GM12878 (cell line): Measurements from ENCODE around the gene ELL2. TPM values are rescaled to one million over a fixed set of nuclear protein-coding genes. Genes with fewer than 3 reads are reported as not detected.

ENCODE experiments used
- ATF3 ChIP-seq: IDR thresholded peaks from 2 replicates; pipeline ENCODE4 v1.6.1; 2011; ENCODE audit warnings: low read depth, mild to moderate bottlenecking, low read length, moderate library complexity, borderline replicate concordance; ENCODE audit errors: extremely low read depth
- ATF7 ChIP-seq: fragments of 450-650 bp; IDR thresholded peaks from 2 replicates; pipeline ENCODE4 v1.6.1; 2016; ENCODE audit warnings: low read depth, mild to moderate bottlenecking
- CBX5 ChIP-seq: sonication (generic); IDR thresholded peaks from 2 replicates; pipeline ENCODE4 v1.6.1; 2016; ENCODE audit warnings: low read depth, moderate library complexity, mild to moderate bottlenecking, inconsistent platforms
- CHD1 ChIP-seq: IDR thresholded peaks from 2 replicates; pipeline ENCODE4 v1.6.1; 2012; ENCODE audit warnings: low read depth, low read length, improper control_type of control experiment
- CUX1 ChIP-seq: IDR thresholded peaks from 2 replicates; pipeline ENCODE4 v1.6.1; 2012; ENCODE audit warnings: improper control_type of control experiment, low read depth, low read length; ENCODE audit not compliant: insufficient replicate concordance
- E2F8 ChIP-seq: fragments of 450-650 bp; IDR thresholded peaks from 2 replicates; pipeline ENCODE4 v1.6.1; 2018; ENCODE audit warnings: mild to moderate bottlenecking, low read depth, moderate library complexity; ENCODE audit not compliant: partially characterized antibody
- FOXM1 ChIP-seq: IDR thresholded peaks from 2 replicates; pipeline ENCODE4 v1.6.1; 2012; ENCODE audit warnings: low read depth, mild to moderate bottlenecking, inconsistent platforms, low read length, moderate library complexity
- HDAC2 ChIP-seq: fragments of 200-600 bp; sonication (generic); IDR thresholded peaks from 2 replicates; pipeline ENCODE4 v1.6.1; 2017
- MYC ChIP-seq: IDR thresholded peaks from 2 replicates; pipeline ENCODE4 v1.6.1; 2011; ENCODE audit warnings: mild to moderate bottlenecking, low read length, moderate library complexity, inconsistent platforms; ENCODE audit not compliant: insufficient read depth, insufficient replicate concordance, insufficient read length, severe bottlenecking
- NR2F1 ChIP-seq: fragments of 450-650 bp; conservative IDR thresholded peaks from 2 replicates; pipeline ENCODE4 v1.6.1; 2017; ENCODE audit warnings: mild to moderate bottlenecking
- PAX8 ChIP-seq: fragments of 450-650 bp; IDR thresholded peaks from 2 replicates; pipeline ENCODE4 v1.6.1; 2017; ENCODE audit warnings: mild to moderate bottlenecking, moderate library complexity
- POLR2AphosphoS5 ChIP-seq: IDR thresholded peaks from 2 replicates; pipeline ENCODE4 v1.6.1; 2011; ENCODE audit warnings: mild to moderate bottlenecking, low read length, inconsistent platforms
- RB1 ChIP-seq: fragments of 450-650 bp; formaldehyde crosslinking; IDR thresholded peaks from 2 replicates; pipeline ENCODE4 v1.6.1; 2017; ENCODE audit warnings: mild to moderate bottlenecking, borderline replicate concordance
- SKIL ChIP-seq: fragments of 450-650 bp; IDR thresholded peaks from 2 replicates; pipeline ENCODE4 v1.6.1; 2017; ENCODE audit warnings: mild to moderate bottlenecking, low read depth, inconsistent platforms; ENCODE audit not compliant: poor library complexity, severe bottlenecking
- ZBED1 ChIP-seq: IDR thresholded peaks from 2 replicates; pipeline ENCODE4 v1.6.1; 2016; ENCODE audit warnings: borderline replicate concordance
- ZNF384 ChIP-seq: IDR thresholded peaks from 2 replicates; pipeline ENCODE4 v1.6.1; 2012; ENCODE audit warnings: low read depth, mild to moderate bottlenecking, low read length, improper control_type of control experiment, borderline replicate concordance
- ZSCAN29 ChIP-seq: fragments of 450-650 bp; IDR thresholded peaks from 2 replicates; pipeline ENCODE4 v1.6.1; 2017; ENCODE audit warnings: mild to moderate bottlenecking, moderate library complexity
- polyA plus RNA-seq, 11 experiments: library from polyadenylated mRNA; depleted of rRNA in 4 of 11; unstranded in 6 of 11; stranded (reverse) in 5 of 11; fragments of >200 nt; fragmentation: Nextera tagmentation in 4 of 11; fragmentation: Illumina TruSeq in 1 of 11; extraction: Ambion mirVana in 4 of 11; extraction: Trizol in 1 of 11; gene quantifications; 1 replicate in 1 of 11; 2 replicates in 10 of 11; pipeline versions ENCODE4 v1.2.1 to v1.2.3, GENCODE V29; 2011 to 2016; ENCODE audit warnings: inconsistent platforms in 2 of 11, missing spikeins in 2 of 11, low read depth in 1 of 11
- total RNA-seq, 4 experiments: library from RNA; depleted of rRNA in 3 of 4; stranded (reverse); fragments of >200 nt in 3 of 4; fragmentation: Illumina TruSeq in 1 of 4; extraction: Trizol in 1 of 4; gene quantifications; 2 replicates each; pipeline versions ENCODE4 v1.2.1 to v1.2.3, GENCODE V29; 2013 to 2021
- TF ChIP-seq, protein P1 (sequence below): IDR thresholded peaks from 2 replicates; pipeline ENCODE4 v1.6.1; 2011; ENCODE audit warnings: mild to moderate bottlenecking, low read depth, low read length, moderate library complexity; ENCODE audit not compliant: insufficient replicate concordance

The ELL2 gene
- total and polyA plus RNA-seq, 10 of the 15 experiments (the other 5 are each of a cell fraction or from before 2014, with no cell fraction given), result 24.2 to 91.4 (median 57.4) TPM

- TF ChIP-seq, protein P1, sequence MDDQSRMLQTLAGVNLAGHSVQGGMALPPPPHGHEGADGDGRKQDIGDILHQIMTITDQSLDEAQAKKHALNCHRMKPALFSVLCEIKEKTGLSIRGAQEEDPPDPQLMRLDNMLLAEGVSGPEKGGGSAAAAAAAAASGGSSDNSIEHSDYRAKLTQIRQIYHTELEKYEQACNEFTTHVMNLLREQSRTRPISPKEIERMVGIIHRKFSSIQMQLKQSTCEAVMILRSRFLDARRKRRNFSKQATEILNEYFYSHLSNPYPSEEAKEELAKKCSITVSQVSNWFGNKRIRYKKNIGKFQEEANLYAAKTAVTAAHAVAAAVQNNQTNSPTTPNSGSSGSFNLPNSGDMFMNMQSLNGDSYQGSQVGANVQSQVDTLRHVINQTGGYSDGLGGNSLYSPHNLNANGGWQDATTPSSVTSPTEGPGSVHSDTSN, result peak; percentile 91
- TF ChIP-seq ZBED1 (0 out of 2 replicates have a peak, but pooled peaks have one; percentile 43), NR2F1 (peak; percentile 84), CHD1 (no peak), ATF7 (peak; percentile 91), POLR2AphosphoS5 (no peak), CBX5 (0 out of 2 replicates have a peak, but pooled peaks have one; percentile 8), ZSCAN29 (no peak), MYC (no peak), ZNF384 (no peak), ATF3 (no peak), E2F8 (no peak), RB1 (no peak), FOXM1 (peak; percentile 77; the same call in 1 of the 2 replicates), HDAC2 (no peak), CUX1 (no peak), PAX8 (no peak), SKIL (peak; percentile 92)
Measured at GRCh38 chr5:95973793-95974325, 12.2 kb upstream of the ELL2 start (continued).
